ENCODE measurements around the gene TF. TPM values are rescaled to one million over a fixed set of nuclear protein-coding genes. Genes with fewer than 3 reads are reported as not detected.

Gene TF
- total and polyA plus RNA-seq, 4 donors: 333 to 708 (median 529) TPM

DNA sequence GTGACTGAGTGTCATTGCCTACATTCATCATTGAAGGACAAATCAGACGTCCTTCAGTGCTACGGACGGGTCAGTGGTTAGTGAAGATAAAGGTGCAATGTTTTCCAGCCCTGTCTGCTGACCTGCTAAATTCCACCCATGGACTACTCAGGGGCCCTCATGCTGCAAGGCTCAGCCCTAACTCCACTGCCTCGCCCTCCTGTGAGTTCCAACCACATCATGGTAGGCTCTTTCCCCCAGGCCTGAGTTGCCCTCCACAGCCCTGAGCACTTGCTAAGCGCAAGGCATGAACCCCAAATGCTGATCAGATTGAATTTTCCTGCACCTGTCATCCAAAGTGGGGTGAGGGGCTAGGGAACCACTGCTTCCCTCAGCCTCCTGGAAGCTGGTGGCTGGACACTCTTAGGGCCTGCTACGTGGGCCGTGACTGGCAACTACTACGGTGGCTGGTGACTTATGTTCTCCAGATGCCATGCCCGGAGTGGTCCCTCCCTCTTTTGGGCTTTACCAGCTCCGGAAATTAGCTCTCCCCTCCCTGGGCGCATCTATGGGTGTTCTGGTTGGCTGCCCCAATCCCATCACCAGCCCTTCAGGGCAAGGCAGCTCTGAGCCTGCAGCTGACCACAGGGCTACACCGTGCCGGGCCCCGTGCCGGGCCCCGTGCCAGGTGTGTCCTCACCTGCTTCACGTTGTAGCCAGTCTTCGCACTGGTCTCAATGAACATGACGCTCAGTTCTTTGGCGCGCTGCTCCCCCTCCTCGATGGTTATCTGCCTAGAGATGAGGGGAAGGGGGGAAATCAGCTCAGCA is 91.5 kb downstream of the TF start:
- H3K4me3 ChIP-seq (ENCODE audit: low read depth, low read length): no peak overlapping the region
- peaks cover 92% of the 10 kb centered on the region for H3K36me3 ChIP-seq (ENCODE audit: control insufficient read depth, insufficient read depth, low read length)
- 95% methylated on average over 22 of the region's 22 CpGs for WGBS (ENCODE audit: insufficient coverage)

GRCh38 chr3:133838296-133838789 is 92.2 kb downstream of the TF start:
- Histone ChIP-seq H3K27ac (ENCODE audit: low read depth, low read length) (no peak overlapping the region), H3K36me3 (ENCODE audit: control insufficient read depth, insufficient read depth, low read length) (peaks cover 86% of the 10 kb centered on the region), H3K27me3 (ENCODE audit: control insufficient read depth, insufficient read depth, low read length) (no peaks in the 10 kb centered on the region), H3K4me1 (ENCODE audit: control insufficient read depth, insufficient read depth, low read length) (no peaks in the 10 kb centered on the region), H3K9me3 (ENCODE audit: control insufficient read depth, insufficient read depth, low read length) (no peaks in the 10 kb centered on the region), H3K4me3 (ENCODE audit: low read depth, low read length) (no peak overlapping the region)
- DNase-seq (ENCODE audit: low read depth in 4 of 6, low spot score in 6 of 6): no peak
- WGBS (ENCODE audit: insufficient coverage): 89% methylated on average over 4 of the region's 4 CpGs

More for the DNA sequence above, 91.5 kb downstream of the TF start:
- DNase-seq (ENCODE audit: low read depth in 4 of 6, low spot score in 6 of 6): no peak
- no peaks in the 10 kb centered on the region for H3K9me3 ChIP-seq (ENCODE audit: control insufficient read depth, insufficient read depth, low read length)
- H3K27ac ChIP-seq (ENCODE audit: low read depth, low read length): no peak overlapping the region
- H3K4me1 ChIP-seq (ENCODE audit: control insufficient read depth, insufficient read depth, low read length): no peaks in the 10 kb centered on the region
- no peaks in the 10 kb centered on the region for H3K27me3 ChIP-seq (ENCODE audit: control insufficient read depth, insufficient read depth, low read length)

GRCh38 chr3:133838916-133839800 is 93.0 kb downstream of the TF start:
- Histone ChIP-seq H3K36me3 (ENCODE audit: control insufficient read depth, insufficient read depth, low read length) (peaks cover 77% of the 10 kb centered on the region), H3K9me3 (ENCODE audit: control insufficient read depth, insufficient read depth, low read length) (no peaks in the 10 kb centered on the region), H3K27ac (ENCODE audit: low read depth, low read length) (no peak overlapping the region), H3K4me1 (ENCODE audit: control insufficient read depth, insufficient read depth, low read length) (no peaks in the 10 kb centered on the region), H3K27me3 (ENCODE audit: control insufficient read depth, insufficient read depth, low read length) (no peaks in the 10 kb centered on the region), H3K4me3 (ENCODE audit: low read depth, low read length) (no peak overlapping the region)
- DNase-seq (ENCODE audit: low read depth in 4 of 6, low spot score in 6 of 6): no peak
- WGBS (ENCODE audit: insufficient coverage): 92% methylated on average over 9 of the region's 12 CpGs

- Histone ChIP-seq H3K27ac (ENCODE audit: low read depth, low read length) (no peak overlapping the region), H3K9me3 (ENCODE audit: control insufficient read depth, insufficient read depth, low read length) (no peaks in the 10 kb centered on the region), H3K36me3 (ENCODE audit: control insufficient read depth, insufficient read depth, low read length) (peaks cover 67% of the 10 kb centered on the region), H3K27me3 (ENCODE audit: control insufficient read depth, insufficient read depth, low read length) (no peaks in the 10 kb centered on the region), H3K4me3 (ENCODE audit: low read depth, low read length) (no peak overlapping the region), H3K4me1 (ENCODE audit: control insufficient read depth, insufficient read depth, low read length) (no peaks in the 10 kb centered on the region)
- 95% methylated on average over 8 of the region's 9 CpGs for WGBS (ENCODE audit: insufficient coverage)
- DNase-seq (ENCODE audit: low read depth in 4 of 6, low spot score in 6 of 6): no peak
Measured at GRCh38 chr3:133840055-133840737, 94.0 kb downstream of the TF start.

GRCh38 chr3:133840767-133841166 is 94.6 kb downstream of the TF start:
- no peaks in the 10 kb centered on the region for H3K9me3 ChIP-seq (ENCODE audit: control insufficient read depth, insufficient read depth, low read length)
- peaks cover 61% of the 10 kb centered on the region for H3K36me3 ChIP-seq (ENCODE audit: control insufficient read depth, insufficient read depth, low read length)
- no peaks in the 10 kb centered on the region for H3K4me1 ChIP-seq (ENCODE audit: control insufficient read depth, insufficient read depth, low read length)
- no peak overlapping the region for H3K27ac ChIP-seq (ENCODE audit: low read depth, low read length)
- 80% methylated on average over 3 of the region's 6 CpGs for WGBS (ENCODE audit: insufficient coverage)
- DNase-seq (ENCODE audit: low read depth in 4 of 6, low spot score in 6 of 6): no peak
- H3K27me3 ChIP-seq (ENCODE audit: control insufficient read depth, insufficient read depth, low read length): no peaks in the 10 kb centered on the region
- no peak overlapping the region for H3K4me3 ChIP-seq (ENCODE audit: low read depth, low read length)

- Histone ChIP-seq H3K36me3 (ENCODE audit: control insufficient read depth, insufficient read depth, low read length) (peaks cover 57% of the 10 kb centered on the region), H3K27ac (ENCODE audit: low read depth, low read length) (no peak overlapping the region), H3K27me3 (ENCODE audit: control insufficient read depth, insufficient read depth, low read length) (no peaks in the 10 kb centered on the region), H3K9me3 (ENCODE audit: control insufficient read depth, insufficient read depth, low read length) (no peaks in the 10 kb centered on the region), H3K4me3 (ENCODE audit: low read depth, low read length) (no peak overlapping the region), H3K4me1 (ENCODE audit: control insufficient read depth, insufficient read depth, low read length) (no peaks in the 10 kb centered on the region)
- no peak for DNase-seq (ENCODE audit: low read depth in 4 of 6, low spot score in 6 of 6)
- WGBS (ENCODE audit: insufficient coverage): 94% methylated on average over 8 of the region's 8 CpGs
Measured at GRCh38 chr3:133841196-133841595, 95.0 kb downstream of the TF start.

GRCh38 chr3:133842158-133842557 is 96.0 kb downstream of the TF start:
- Histone ChIP-seq H3K4me1 (ENCODE audit: control insufficient read depth, insufficient read depth, low read length) (no peaks in the 10 kb centered on the region), H3K27me3 (ENCODE audit: control insufficient read depth, insufficient read depth, low read length) (no peaks in the 10 kb centered on the region), H3K4me3 (ENCODE audit: low read depth, low read length) (no peak overlapping the region), H3K36me3 (ENCODE audit: control insufficient read depth, insufficient read depth, low read length) (peaks cover 48% of the 10 kb centered on the region), H3K9me3 (ENCODE audit: control insufficient read depth, insufficient read depth, low read length) (no peaks in the 10 kb centered on the region), H3K27ac (ENCODE audit: low read depth, low read length) (no peak overlapping the region)
- DNase-seq (ENCODE audit: low read depth in 4 of 6, low spot score in 6 of 6): no peak
- 90% methylated on average over 2 of the region's 4 CpGs for WGBS (ENCODE audit: insufficient coverage)

GRCh38 chr3:133843634-133844033 is 97.4 kb downstream of the TF start:
- Histone ChIP-seq H3K4me1 (ENCODE audit: control insufficient read depth, insufficient read depth, low read length) (no peaks in the 10 kb centered on the region), H3K9me3 (ENCODE audit: control insufficient read depth, insufficient read depth, low read length) (no peaks in the 10 kb centered on the region), H3K36me3 (ENCODE audit: control insufficient read depth, insufficient read depth, low read length) (peaks cover 34% of the 10 kb centered on the region), H3K27me3 (ENCODE audit: control insufficient read depth, insufficient read depth, low read length) (no peaks in the 10 kb centered on the region), H3K27ac (ENCODE audit: low read depth, low read length) (no peak overlapping the region), H3K4me3 (ENCODE audit: low read depth, low read length) (no peak overlapping the region)
- 95% methylated on average over 2 of the region's 7 CpGs for WGBS (ENCODE audit: insufficient coverage)
- DNase-seq (ENCODE audit: low read depth in 4 of 6, low spot score in 6 of 6): no peak

DNA sequence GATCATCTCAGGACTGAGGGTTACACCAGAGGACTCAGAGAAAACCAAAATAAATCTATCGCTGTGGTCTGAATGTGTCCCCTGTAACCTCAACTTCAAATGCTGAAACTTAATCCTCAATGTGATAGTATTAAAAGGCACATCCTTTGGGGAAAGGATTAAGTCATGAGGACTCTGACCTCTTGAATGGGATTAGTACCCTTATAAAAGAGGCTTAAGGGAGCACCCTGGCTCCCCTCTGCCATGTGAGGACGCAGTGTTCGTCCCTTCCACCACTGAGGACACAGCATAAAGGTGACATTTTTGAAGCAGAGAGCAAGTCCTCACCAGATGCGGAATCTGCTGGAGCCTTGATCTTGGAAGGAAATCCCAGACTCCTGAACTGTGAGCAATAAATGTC is 98.9 kb downstream of the TF start:
- no peak overlapping the region for H3K4me3 ChIP-seq (ENCODE audit: low read depth, low read length)
- DNase-seq (ENCODE audit: low read depth in 4 of 6, low spot score in 6 of 6): no peak
- 93% methylated on average over 3 of the region's 4 CpGs for WGBS (ENCODE audit: insufficient coverage)
- no peaks in the 10 kb centered on the region for H3K9me3 ChIP-seq (ENCODE audit: control insufficient read depth, insufficient read depth, low read length)
- H3K36me3 ChIP-seq (ENCODE audit: control insufficient read depth, insufficient read depth, low read length): peaks cover 19% of the 10 kb centered on the region
- H3K27me3 ChIP-seq (ENCODE audit: control insufficient read depth, insufficient read depth, low read length): no peaks in the 10 kb centered on the region
- H3K27ac ChIP-seq (ENCODE audit: low read depth, low read length): no peak overlapping the region
- no peaks in the 10 kb centered on the region for H3K4me1 ChIP-seq (ENCODE audit: control insufficient read depth, insufficient read depth, low read length)

Data from spinal cord (tissue), 10 donors.